ENCODE measurements around the gene C4orf50.

Gene C4orf50

DNA sequence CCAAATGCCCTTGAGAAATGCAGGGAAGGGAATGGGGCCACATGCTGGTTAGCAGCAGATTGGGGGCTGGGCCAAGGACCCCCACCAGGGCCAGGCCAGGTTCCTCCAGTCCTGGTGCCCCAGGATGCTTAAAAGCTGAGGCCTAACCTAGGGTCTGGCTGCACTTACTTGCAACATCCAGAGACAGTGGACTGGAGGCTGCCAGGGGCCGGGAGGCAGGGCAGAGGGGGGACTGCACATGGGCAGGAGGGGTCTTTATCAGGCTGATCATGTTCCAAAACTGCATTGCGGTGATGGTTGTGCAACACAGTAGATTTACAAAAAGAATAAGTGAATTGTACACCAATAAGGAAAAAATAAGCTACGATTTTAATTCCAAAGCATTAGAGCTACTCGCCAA, 36.8 kb upstream of the C4orf50 start:
- Histone ChIP-seq H3K4me1 (ENCODE audit: control insufficient read depth, insufficient read depth, low read length) (no peaks in the 10 kb centered on the region), H3K9me3 (ENCODE audit: control insufficient read depth, insufficient read depth, low read length) (peaks cover 5% of the 10 kb centered on the region; the same call in 1 of the 2 replicates), H3K27ac (ENCODE audit: low read length) (no peak overlapping the region), H3K36me3 (ENCODE audit: control insufficient read depth, insufficient read depth, low read length) (peaks cover 3% of the 10 kb centered on the region; the same call in 1 of the 2 replicates), H3K27me3 (ENCODE audit: control insufficient read depth, insufficient read depth, low read length) (no peaks in the 10 kb centered on the region), H3K4me3 (ENCODE audit: low read length) (no peak overlapping the region)
- DNase-seq (ENCODE audit: low read depth, low spot score), result no peak
- no CpG with 5 or more reads among the region's 4 CpGs for WGBS (ENCODE audit: insufficient coverage, insufficient read length)

DNA sequence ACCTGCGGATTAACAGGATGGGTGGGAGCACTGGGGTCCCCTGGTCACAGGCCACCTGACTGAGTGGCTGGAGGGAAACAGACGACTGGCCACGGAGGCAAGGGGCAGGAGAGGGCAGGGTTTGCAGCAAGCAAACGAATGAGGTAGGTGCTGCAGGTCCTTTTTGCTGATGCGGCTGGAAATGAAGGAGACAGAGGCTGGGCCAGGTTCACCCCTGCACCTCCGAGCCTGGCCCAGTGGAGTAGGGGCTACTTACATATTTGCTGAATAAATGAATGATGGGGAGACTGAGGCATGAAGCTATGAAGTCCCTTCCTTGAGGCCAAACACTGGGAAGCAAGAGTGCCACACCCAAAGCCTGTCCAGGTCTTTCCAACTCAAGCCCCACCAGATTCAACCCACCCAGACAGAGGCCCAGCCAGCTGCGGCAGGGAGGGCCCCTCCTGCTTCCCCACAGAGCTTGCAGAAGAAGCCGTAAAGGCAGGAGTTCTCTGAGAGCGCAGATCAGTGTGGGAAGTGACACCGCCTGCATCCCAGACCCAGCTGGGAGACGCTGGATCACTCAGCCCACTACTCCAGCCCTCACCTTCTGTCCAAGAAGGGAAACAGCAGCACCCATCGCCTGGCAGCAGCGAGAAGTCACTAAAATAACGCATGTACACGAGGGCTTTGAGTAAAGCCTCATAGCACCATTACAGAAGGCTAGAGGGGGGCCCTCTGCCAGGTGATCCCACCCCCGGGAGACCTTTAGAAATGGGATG, 36.1 kb upstream of the C4orf50 start:
- H3K27ac ChIP-seq (ENCODE audit: low read length), result no peak overlapping the region
- H3K27me3 ChIP-seq (ENCODE audit: control insufficient read depth, insufficient read depth, low read length), result no peaks in the 10 kb centered on the region
- H3K9me3 ChIP-seq (ENCODE audit: control insufficient read depth, insufficient read depth, low read length), result peaks cover 5% of the 10 kb centered on the region; the same call in 1 of the 2 replicates
- WGBS (ENCODE audit: insufficient coverage, insufficient read length), result no CpG with 5 or more reads among the region's 16 CpGs
- peaks cover 3% of the 10 kb centered on the region; the same call in 1 of the 2 replicates for H3K36me3 ChIP-seq (ENCODE audit: control insufficient read depth, insufficient read depth, low read length)
- H3K4me3 ChIP-seq (ENCODE audit: low read length), result no peak overlapping the region
- no peaks in the 10 kb centered on the region for H3K4me1 ChIP-seq (ENCODE audit: control insufficient read depth, insufficient read depth, low read length)
- DNase-seq (ENCODE audit: low read depth, low spot score), result no peak

DNA sequence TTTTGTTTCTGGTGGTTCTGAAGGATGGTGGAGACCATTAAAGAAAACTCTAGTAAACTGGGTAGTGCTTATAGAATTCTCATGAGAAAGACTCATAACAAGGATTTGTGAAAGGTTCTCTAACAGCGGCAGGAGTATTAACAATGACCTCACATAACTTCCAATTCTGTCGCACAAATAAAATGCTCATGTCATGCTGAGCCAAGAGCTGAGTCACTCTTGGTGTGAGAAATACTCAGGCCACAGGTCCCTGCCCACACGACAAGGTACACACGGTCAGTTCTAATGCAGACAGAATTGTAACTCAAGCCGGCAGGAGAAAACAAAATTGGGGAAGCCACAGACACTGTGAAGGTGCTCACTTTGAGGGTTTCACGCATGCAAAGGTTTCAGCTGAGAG, 34.4 kb upstream of the C4orf50 start:
- Histone ChIP-seq H3K27me3 (ENCODE audit: control insufficient read depth, insufficient read depth, low read length) (no peaks in the 10 kb centered on the region), H3K4me1 (ENCODE audit: control insufficient read depth, insufficient read depth, low read length) (no peaks in the 10 kb centered on the region), H3K27ac (ENCODE audit: low read length) (no peak overlapping the region), H3K9me3 (ENCODE audit: control insufficient read depth, insufficient read depth, low read length) (no peaks in the 10 kb centered on the region), H3K4me3 (ENCODE audit: low read length) (no peak overlapping the region), H3K36me3 (ENCODE audit: control insufficient read depth, insufficient read depth, low read length) (no peaks in the 10 kb centered on the region; the same call in 1 of the 2 replicates)
- no CpG with 5 or more reads among the region's 6 CpGs for WGBS (ENCODE audit: insufficient coverage, insufficient read length)
- DNase-seq (ENCODE audit: low read depth, low spot score), result no peak

DNA sequence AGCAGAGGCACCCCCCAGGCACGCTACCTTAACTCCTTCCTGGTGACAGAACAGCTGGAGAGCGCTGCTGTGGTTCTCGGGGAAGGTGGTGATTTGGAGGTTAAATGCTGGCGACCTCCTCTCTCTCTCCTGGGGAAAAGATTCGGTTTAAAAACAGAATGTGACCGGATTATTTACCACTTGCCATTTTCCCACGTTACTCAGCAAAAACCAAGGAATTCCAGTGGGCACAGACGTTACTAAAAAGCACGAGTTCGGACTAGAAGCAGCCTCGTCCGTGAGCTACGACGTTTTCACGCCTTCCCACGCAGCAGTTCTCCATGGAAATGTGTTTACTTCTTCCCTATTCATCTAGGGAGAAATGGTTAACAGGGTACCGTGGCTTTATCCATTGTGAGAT, 32.3 kb upstream of the C4orf50 start:
- DNase-seq (ENCODE audit: low read depth, low spot score), result no peak
- Histone ChIP-seq H3K36me3 (ENCODE audit: control insufficient read depth, insufficient read depth, low read length) (no peaks in the 10 kb centered on the region), H3K9me3 (ENCODE audit: control insufficient read depth, insufficient read depth, low read length) (no peaks in the 10 kb centered on the region), H3K27me3 (ENCODE audit: control insufficient read depth, insufficient read depth, low read length) (no peaks in the 10 kb centered on the region), H3K4me1 (ENCODE audit: control insufficient read depth, insufficient read depth, low read length) (no peaks in the 10 kb centered on the region), H3K27ac (ENCODE audit: low read length) (no peak overlapping the region), H3K4me3 (ENCODE audit: low read length) (no peak overlapping the region)
- WGBS (ENCODE audit: insufficient coverage, insufficient read length), result no CpG with 5 or more reads among the region's 17 CpGs

DNA sequence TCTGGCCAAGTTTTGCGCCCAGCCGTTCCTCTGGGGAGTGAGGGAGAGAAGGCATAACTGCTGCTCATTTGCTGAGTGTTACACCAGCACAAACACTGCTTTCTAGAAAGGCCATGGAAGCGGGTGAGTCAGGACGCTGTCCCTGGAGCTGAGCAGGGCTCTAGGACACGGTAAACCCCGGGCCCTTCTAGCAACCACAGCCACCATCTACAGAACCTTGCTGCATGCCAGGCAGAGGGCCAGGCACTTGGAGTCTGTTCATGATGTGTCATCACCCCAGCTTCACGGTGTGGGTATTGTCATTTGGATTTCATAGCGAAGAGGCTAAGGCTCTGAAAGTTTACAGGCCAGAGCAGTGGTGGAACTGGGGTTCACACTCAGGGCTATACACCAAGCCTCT, 31.8 kb upstream of the C4orf50 start:
- Histone ChIP-seq H3K9me3 (ENCODE audit: control insufficient read depth, insufficient read depth, low read length) (no peaks in the 10 kb centered on the region), H3K4me1 (ENCODE audit: control insufficient read depth, insufficient read depth, low read length) (no peaks in the 10 kb centered on the region), H3K4me3 (ENCODE audit: low read length) (no peak overlapping the region), H3K36me3 (ENCODE audit: control insufficient read depth, insufficient read depth, low read length) (no peaks in the 10 kb centered on the region), H3K27ac (ENCODE audit: low read length) (no peak overlapping the region), H3K27me3 (ENCODE audit: control insufficient read depth, insufficient read depth, low read length) (no peaks in the 10 kb centered on the region)
- no peak for DNase-seq (ENCODE audit: low read depth, low spot score)
- no CpG with 5 or more reads among the region's 8 CpGs for WGBS (ENCODE audit: insufficient coverage, insufficient read length)

- no CpG with 5 or more reads among the region's 12 CpGs for WGBS (ENCODE audit: insufficient coverage, insufficient read length)
- no peaks in the 10 kb centered on the region for H3K36me3 ChIP-seq (ENCODE audit: control insufficient read depth, insufficient read depth, low read length)
Measured at GRCh38 chr4:6049278-6049677, 31.0 kb upstream of the C4orf50 start.

GRCh38 chr4:6048537-6048936, 30.3 kb upstream of the C4orf50 start:
- no peak for DNase-seq (ENCODE audit: low read depth, low spot score)
- H3K36me3 ChIP-seq (ENCODE audit: control insufficient read depth, insufficient read depth, low read length), result no peaks in the 10 kb centered on the region
- H3K27me3 ChIP-seq (ENCODE audit: control insufficient read depth, insufficient read depth, low read length), result no peaks in the 10 kb centered on the region
- H3K4me3 ChIP-seq (ENCODE audit: low read length), result no peak overlapping the region
- H3K4me1 ChIP-seq (ENCODE audit: control insufficient read depth, insufficient read depth, low read length), result no peaks in the 10 kb centered on the region
- H3K27ac ChIP-seq (ENCODE audit: low read length), result no peak overlapping the region
- WGBS (ENCODE audit: insufficient coverage, insufficient read length), result no CpG with 5 or more reads among the region's 12 CpGs
- no peaks in the 10 kb centered on the region for H3K9me3 ChIP-seq (ENCODE audit: control insufficient read depth, insufficient read depth, low read length)

More at GRCh38 chr4:6049278-6049677, 31.0 kb upstream of the C4orf50 start:
- H3K27ac ChIP-seq (ENCODE audit: low read length), result no peak overlapping the region
- H3K4me1 ChIP-seq (ENCODE audit: control insufficient read depth, insufficient read depth, low read length), result no peaks in the 10 kb centered on the region
- H3K4me3 ChIP-seq (ENCODE audit: low read length), result no peak overlapping the region
- no peaks in the 10 kb centered on the region for H3K27me3 ChIP-seq (ENCODE audit: control insufficient read depth, insufficient read depth, low read length)
- DNase-seq (ENCODE audit: low read depth, low spot score), result no peak
- H3K9me3 ChIP-seq (ENCODE audit: control insufficient read depth, insufficient read depth, low read length), result no peaks in the 10 kb centered on the region

- Histone ChIP-seq H3K4me3 (ENCODE audit: low read length) (no peak overlapping the region), H3K36me3 (ENCODE audit: control insufficient read depth, insufficient read depth, low read length) (no peaks in the 10 kb centered on the region), H3K27ac (ENCODE audit: low read length) (no peak overlapping the region), H3K4me1 (ENCODE audit: control insufficient read depth, insufficient read depth, low read length) (no peaks in the 10 kb centered on the region), H3K27me3 (ENCODE audit: control insufficient read depth, insufficient read depth, low read length) (no peaks in the 10 kb centered on the region), H3K9me3 (ENCODE audit: control insufficient read depth, insufficient read depth, low read length) (no peaks in the 10 kb centered on the region)
- no CpG with 5 or more reads among the region's 15 CpGs for WGBS (ENCODE audit: insufficient coverage, insufficient read length)
- no peak for DNase-seq (ENCODE audit: low read depth, low spot score)
Measured at GRCh38 chr4:6047130-6047673, 29.0 kb upstream of the C4orf50 start.

- no CpG with 5 or more reads among the region's 14 CpGs for WGBS (ENCODE audit: insufficient coverage, insufficient read length)
- H3K9me3 ChIP-seq (ENCODE audit: control insufficient read depth, insufficient read depth, low read length), result no peaks in the 10 kb centered on the region
- H3K4me3 ChIP-seq (ENCODE audit: low read length), result no peak overlapping the region
- H3K36me3 ChIP-seq (ENCODE audit: control insufficient read depth, insufficient read depth, low read length), result no peaks in the 10 kb centered on the region
- no peaks in the 10 kb centered on the region for H3K4me1 ChIP-seq (ENCODE audit: control insufficient read depth, insufficient read depth, low read length)
- no peak overlapping the region for H3K27ac ChIP-seq (ENCODE audit: low read length)
- no peaks in the 10 kb centered on the region for H3K27me3 ChIP-seq (ENCODE audit: control insufficient read depth, insufficient read depth, low read length)
- DNase-seq (ENCODE audit: low read depth, low spot score), result no peak
Measured at GRCh38 chr4:6046526-6047129, 28.4 kb upstream of the C4orf50 start.

DNA sequence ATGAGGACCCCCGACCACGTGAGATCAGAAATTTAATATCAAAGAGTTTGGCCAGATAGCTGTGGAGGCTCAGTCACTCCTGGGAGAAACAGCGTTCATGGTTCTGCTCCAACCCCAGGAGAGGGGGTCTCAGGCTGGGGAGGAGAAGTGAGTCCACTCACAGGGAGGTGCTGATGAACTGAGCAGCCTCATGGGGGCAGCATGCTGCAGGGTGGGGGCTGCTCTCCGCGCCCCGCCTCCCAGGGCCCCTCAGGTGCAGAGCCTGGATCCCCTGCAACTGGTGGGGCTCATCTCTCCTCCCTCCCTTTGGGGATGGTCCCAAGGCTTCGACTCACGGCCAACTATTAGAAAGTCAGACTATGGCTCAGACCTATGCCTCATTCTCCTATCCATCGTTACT, 26.6 kb upstream of the C4orf50 start:
- H3K36me3 ChIP-seq (ENCODE audit: control insufficient read depth, insufficient read depth, low read length), result no peaks in the 10 kb centered on the region
- H3K4me1 ChIP-seq (ENCODE audit: control insufficient read depth, insufficient read depth, low read length), result no peaks in the 10 kb centered on the region
- no peak overlapping the region for H3K4me3 ChIP-seq (ENCODE audit: low read length)
- no CpG with 5 or more reads among the region's 9 CpGs for WGBS (ENCODE audit: insufficient coverage, insufficient read length)
- no peak for DNase-seq (ENCODE audit: low read depth, low spot score)
- H3K27me3 ChIP-seq (ENCODE audit: control insufficient read depth, insufficient read depth, low read length), result no peaks in the 10 kb centered on the region
- no peaks in the 10 kb centered on the region for H3K9me3 ChIP-seq (ENCODE audit: control insufficient read depth, insufficient read depth, low read length)
- no peak overlapping the region for H3K27ac ChIP-seq (ENCODE audit: low read length)
